A549 (cell line): ENCODE data around the gene NNT. TPM values are rescaled to one million over a fixed set of nuclear protein-coding genes. Genes with fewer than 3 reads are reported as not detected.

Source experiments
- ATAC-seq, 2 experiments: fragments of 200-7000 bp in 1 of 2; fragments of >200 bp in 1 of 2; cut with Nextera tagmentation in 1 of 2; cut with Tn5 transposase in 1 of 2; 3 replicates each; pipeline versions ENCODE4 v1.8.0 to v1.9.1; 2018 to 2020; ENCODE audit warnings: mild to moderate bottlenecking in 1 of 2, moderate library complexity in 1 of 2
- CTCF ChIA-PET: fragments of 300-600 bp; sonication (Branson Sonifier 250); formaldehyde crosslinking; extraction: SDS; loops from one replicate; lab custom pipeline; 2021; ENCODE audit warnings: antibody characterized with exemption, inconsistent platforms; lab: Yijun Ruan, JAX
- POLR2A ChIA-PET: fragments of 350-600 bp; formaldehyde crosslinking; extraction: SDS; loops from one replicate; lab custom pipeline; 2021; ENCODE audit warnings: antibody characterized with exemption, inconsistent platforms; lab: Yijun Ruan, JAX
- DNase-seq, 2 experiments: peaks; one replicate each; pipeline versions ENCODE4 v3.0.0 to v3.0.0-alpha.2; 2011 to 2016; ENCODE audit warnings: low read depth in 1 of 2, low spot score in 1 of 2
- FAIRE-seq: peaks from 2 replicates; lab custom pipeline; 2011; peaks lifted over from hg19 to GRCh38; lab: Jason Lieb, UNC
- H3K27ac ChIP-seq, 2 experiments: fragments of >200 bp; sonication (Bioruptor Twin); formaldehyde crosslinking; 3 replicates each; pipeline ENCODE4 v1.5.1; 2016 to 2017
- H3K4me1 ChIP-seq: fragments of >200 bp; sonication (Bioruptor Twin); formaldehyde crosslinking; 3 replicates; pipeline ENCODE4 v1.6.1; 2016
- H3K4me2 ChIP-seq: fragments of >200 bp; sonication (Bioruptor Twin); formaldehyde crosslinking; 3 replicates; pipeline ENCODE4 v1.6.1; 2016
- H3K4me3 ChIP-seq: fragments of >200 bp; sonication (Bioruptor Twin); formaldehyde crosslinking; 3 replicates; pipeline ENCODE4 v1.5.1; 2016
- H3K9me3 ChIP-seq: fragments of >200 bp; sonication (Bioruptor Twin); formaldehyde crosslinking; 3 replicates; pipeline ENCODE4 v1.6.1; 2016
- CBX2 ChIP-seq: fragments of 200-600 bp; sonication (generic); IDR thresholded peaks from 2 replicates; pipeline ENCODE4 v1.6.1; 2016; ENCODE audit warnings: low read depth, mild to moderate bottlenecking, borderline replicate concordance
- CBX8 ChIP-seq: fragments of 200-600 bp; sonication (generic); IDR thresholded peaks from 2 replicates; pipeline ENCODE4 v1.6.1; 2016
- CHD2 ChIP-seq: fragments of 150-350 bp; IDR thresholded peaks from 2 replicates; pipeline ENCODE4 v1.6.1; 2014; ENCODE audit warnings: low read length; ENCODE audit not compliant: partially characterized antibody
- CHD4 ChIP-seq: fragments of 200-600 bp; sonication (generic); IDR thresholded peaks from 2 replicates; pipeline ENCODE4 v1.6.1; 2016; ENCODE audit warnings: antibody characterized with exemption, mild to moderate bottlenecking, borderline replicate concordance
- EHF ChIP-seq: fragments of 250-450 bp; sonication (Bioruptor Pico); IDR thresholded peaks from 2 replicates; pipeline ENCODE4 v1.5.0; 2020; ENCODE audit warnings: mild to moderate bottlenecking
- EP300 ChIP-seq, 2 experiments: fragments of >200 bp; sonication (Bioruptor Twin); formaldehyde crosslinking; IDR thresholded peaks; 2 replicates in 1 of 2; 3 replicates in 1 of 2; pipeline ENCODE4 v1.6.1; 2016 to 2017
- ESRRA ChIP-seq: fragments of 150-350 bp; IDR thresholded peaks from 2 replicates; pipeline ENCODE4 v1.6.1; 2014; ENCODE audit warnings: mild to moderate bottlenecking, low read length, borderline replicate concordance
- HDAC2 ChIP-seq: fragments of 200-600 bp; sonication (generic); IDR thresholded peaks from 2 replicates; pipeline ENCODE4 v1.6.1; 2016
- HOXB5 ChIP-seq: fragments of 250-450 bp; sonication (Bioruptor Pico); IDR thresholded peaks from 2 replicates; pipeline ENCODE4 v1.5.0; 2020; ENCODE audit warnings: mild to moderate bottlenecking, moderate library complexity
- KDM5A ChIP-seq: fragments of 200-600 bp; sonication (generic); IDR thresholded peaks from 2 replicates; pipeline ENCODE4 v1.6.1; 2016; ENCODE audit warnings: antibody characterized with exemption, mild to moderate bottlenecking
- MAFK ChIP-seq: fragments of 450-650 bp; IDR thresholded peaks from 2 replicates; pipeline ENCODE4 v1.6.1; 2014; ENCODE audit not compliant: partially characterized antibody
- NFE2L2 ChIP-seq: fragments of 150-350 bp; conservative IDR thresholded peaks from 2 replicates; pipeline ENCODE4 v1.6.1; 2014; ENCODE audit warnings: low read length
- PHF8 ChIP-seq: fragments of 200-600 bp; sonication (generic); IDR thresholded peaks from 2 replicates; pipeline ENCODE4 v1.6.1; 2016; ENCODE audit warnings: low read depth, mild to moderate bottlenecking, antibody characterized with exemption, moderate library complexity, borderline replicate concordance
- POLR2A ChIP-seq: IDR thresholded peaks from 2 replicates; pipeline ENCODE4 v1.6.1; 2012; ENCODE audit warnings: mild to moderate bottlenecking, low read length
- POLR2AphosphoS2 ChIP-seq: conservative IDR thresholded peaks from 2 replicates; pipeline ENCODE4 v1.6.1; 2012; ENCODE audit warnings: low read length, improper control_type of control experiment, inconsistent platforms
- RAD21 ChIP-seq, 2 experiments: fragments of >200 bp in 1 of 2; sonication (Bioruptor Twin) in 1 of 2; formaldehyde crosslinking in 1 of 2; IDR thresholded peaks in 1 of 2; conservative IDR thresholded peaks in 1 of 2; 2 replicates in 1 of 2; 3 replicates in 1 of 2; pipeline ENCODE4 v1.6.1; 2012 to 2018; ENCODE audit warnings: inconsistent platforms in 1 of 2
- RFX5 ChIP-seq: fragments of 450-650 bp; IDR thresholded peaks from 2 replicates; pipeline ENCODE4 v1.7.1; 2014; ENCODE audit warnings: antibody characterized with exemption, mild to moderate bottlenecking, moderate library complexity
- RNF2 ChIP-seq: fragments of 200-600 bp; sonication (generic); IDR thresholded peaks from 2 replicates; pipeline ENCODE4 v1.6.1; 2016; ENCODE audit warnings: low read depth, mild to moderate bottlenecking, antibody characterized with exemption, moderate library complexity, borderline replicate concordance
- SREBF2 ChIP-seq: fragments of 450-650 bp; IDR thresholded peaks from 2 replicates; pipeline ENCODE4 v1.6.1; 2014; ENCODE audit warnings: mild to moderate bottlenecking, moderate library complexity
- TFCP2L1 ChIP-seq: fragments of 250-450 bp; sonication (Bioruptor Pico); IDR thresholded peaks from 2 replicates; pipeline ENCODE4 v1.5.0; 2021; ENCODE audit warnings: mild to moderate bottlenecking
- ZSCAN20 ChIP-seq: fragments of 250-450 bp; sonication (Bioruptor Pico); IDR thresholded peaks from 2 replicates; pipeline ENCODE4 v1.8.0; 2022; ENCODE audit warnings: mild to moderate bottlenecking, moderate library complexity
- WGBS: methylation state at CpG from one replicate; pipeline ENCODE4 v1.1.6; 2017; ENCODE audit errors: missing lambda C conversion rate; 5-methylcytosine and 5-hydroxymethylcytosine counted together
- polyA plus RNA-seq, 4 experiments: library from polyadenylated mRNA; depleted of rRNA in 3 of 4; stranded (reverse); fragments of >200 nt; fragmentation: RNase III in 1 of 4; extraction: RNeasy Plus Mini Kit Qiagen cat#74134 plus additional on column Dnase treatment in 1 of 4; gene quantifications; 2 replicates in 3 of 4; 3 replicates in 1 of 4; pipeline ENCODE4 v1.2.3, GENCODE V29; 2011 to 2017
- TF ChIP-seq, protein P1 (sequence below): IDR thresholded peaks from 2 replicates; pipeline ENCODE4 v1.6.1; 2012
- TF ChIP-seq, protein P2 (sequence below): fragments of >200 bp; sonication (Bioruptor Twin); formaldehyde crosslinking; IDR thresholded peaks from 3 replicates; pipeline ENCODE4 v1.6.1; 2016
- TF ChIP-seq, protein P3 (sequence below): IDR thresholded peaks from 2 replicates; pipeline ENCODE4 v1.6.1; 2012

NNT gene
- polyA plus RNA-seq, 2 of the 4 experiments (the other 2 are of a cell fraction): 15.2 to 35.5 TPM

DNA sequence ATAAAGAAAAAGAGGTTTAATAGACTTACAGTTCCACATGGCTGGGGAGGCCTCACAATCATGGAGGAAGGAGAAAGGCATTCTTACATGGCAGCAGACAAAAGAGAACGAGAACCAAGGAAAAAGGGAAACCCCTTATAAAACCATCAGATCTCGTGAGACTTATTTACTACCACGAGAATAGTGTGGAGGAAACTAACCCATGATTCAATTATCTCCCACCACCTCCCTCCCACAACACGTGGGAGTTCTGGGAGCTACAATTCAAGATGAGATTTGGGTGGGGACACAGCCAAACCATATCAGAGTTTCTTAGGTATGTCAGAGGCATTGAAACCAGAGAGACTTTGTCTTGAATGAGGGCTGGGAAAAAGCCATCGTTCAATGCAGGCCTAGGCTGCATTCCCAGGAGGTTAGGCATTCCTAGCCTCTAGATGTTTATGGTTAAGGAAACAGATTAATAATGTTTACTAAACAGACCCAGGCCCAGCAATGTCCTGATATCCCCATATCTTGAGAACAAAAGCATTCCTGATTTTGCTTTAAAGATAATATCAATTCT is 38.6 kb upstream of the NNT start (continued):
- TF ChIP-seq, protein P1, sequence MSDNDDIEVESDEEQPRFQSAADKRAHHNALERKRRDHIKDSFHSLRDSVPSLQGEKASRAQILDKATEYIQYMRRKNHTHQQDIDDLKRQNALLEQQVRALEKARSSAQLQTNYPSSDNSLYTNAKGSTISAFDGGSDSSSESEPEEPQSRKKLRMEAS: no peak
- TF ChIP-seq, protein P2, sequence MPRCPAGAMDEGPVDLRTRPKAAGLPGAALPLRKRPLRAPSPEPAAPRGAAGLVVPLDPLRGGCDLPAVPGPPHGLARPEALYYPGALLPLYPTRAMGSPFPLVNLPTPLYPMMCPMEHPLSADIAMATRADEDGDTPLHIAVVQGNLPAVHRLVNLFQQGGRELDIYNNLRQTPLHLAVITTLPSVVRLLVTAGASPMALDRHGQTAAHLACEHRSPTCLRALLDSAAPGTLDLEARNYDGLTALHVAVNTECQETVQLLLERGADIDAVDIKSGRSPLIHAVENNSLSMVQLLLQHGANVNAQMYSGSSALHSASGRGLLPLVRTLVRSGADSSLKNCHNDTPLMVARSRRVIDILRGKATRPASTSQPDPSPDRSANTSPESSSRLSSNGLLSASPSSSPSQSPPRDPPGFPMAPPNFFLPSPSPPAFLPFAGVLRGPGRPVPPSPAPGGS: no peak
- no peak for TF ChIP-seq KDM5A

DNA sequence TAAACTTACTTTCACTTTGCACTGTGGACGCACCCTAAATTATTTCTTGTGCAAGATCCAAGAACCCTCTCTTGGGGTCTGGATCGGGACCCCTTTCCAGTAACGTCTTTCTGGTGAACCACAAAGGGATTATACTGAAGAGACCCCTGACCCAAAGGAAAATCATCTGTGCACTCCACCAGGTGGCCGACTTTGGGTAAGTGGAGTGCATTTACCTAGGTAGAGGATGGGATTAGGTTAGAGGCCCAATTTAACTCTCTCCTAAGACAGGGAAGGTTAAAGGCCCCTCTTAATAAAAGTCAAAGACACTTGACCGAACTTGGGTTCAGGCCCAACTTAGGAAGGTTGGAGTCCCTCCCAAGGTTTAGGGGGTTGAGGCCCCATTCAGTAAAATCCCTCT is 37.9 kb upstream of the NNT start:
- DNase-seq (no peak), ATAC-seq (no peak), FAIRE-seq (no peak)
- no peaks in the 10 kb centered on the region for H3K9me3 ChIP-seq
- ChIA-PET CTCF (no interaction called here), POLR2A (no interaction called here)
- no peak overlapping the region for H3K4me3 ChIP-seq
- H3K4me1 ChIP-seq: no peaks in the 10 kb centered on the region
- no peak overlapping the region for H3K27ac ChIP-seq
- H3K4me2 ChIP-seq: no peak overlapping the region
- TF ChIP-seq CBX2: no peak
- no peak for TF ChIP-seq RFX5
- TF ChIP-seq CHD4: no peak
- no peak for TF ChIP-seq MAFK
- no peak for TF ChIP-seq RAD21 (conservative IDR thresholded peaks at IDR 0.05 in 1 of 2, IDR thresholded peaks at IDR 0.05 in 1 of 2)
- no peak for TF ChIP-seq CBX8
- TF ChIP-seq HDAC2: no peak
- 57% methylated on average over 5 of the region's 5 CpGs for WGBS

DNA sequence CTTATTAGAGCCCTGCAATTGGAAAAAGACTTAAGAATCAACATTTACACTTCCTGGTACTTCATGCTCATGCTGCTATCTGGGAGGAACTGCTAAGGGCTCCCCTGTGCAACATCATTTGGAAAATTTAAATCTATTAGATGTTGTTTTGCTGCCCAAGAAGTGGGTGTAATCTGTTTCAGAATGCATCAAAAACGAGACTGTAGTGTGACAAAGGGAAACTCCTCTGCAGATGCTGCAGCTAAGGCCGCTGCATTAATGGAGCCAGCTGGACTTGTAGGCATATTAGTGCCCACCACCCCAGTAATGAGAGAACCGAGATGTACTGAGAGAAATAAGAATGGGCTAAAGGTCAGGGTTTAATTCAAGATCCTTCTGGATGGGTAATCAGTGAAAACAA is 35.0 kb upstream of the NNT start:
- no peak overlapping the region for H3K4me2 ChIP-seq
- ATAC-seq (no peak), DNase-seq (no peak), FAIRE-seq (no peak)
- no peak for TF ChIP-seq EP300 (IDR thresholded peaks at IDR 0.05)
- TF ChIP-seq ESRRA: no peak
- TF ChIP-seq HOXB5 (CRISPR knock-in tag): no peak
- TF ChIP-seq ZSCAN20: no peak
- no peak for TF ChIP-seq POLR2A
- no peak for TF ChIP-seq NFE2L2
- TF ChIP-seq KDM5A: no peak
- no peak for TF ChIP-seq SREBF2
- POLR2A ChIA-PET: no interaction called here
- no peak overlapping the region for H3K27ac ChIP-seq
- WGBS: 65% methylated on average over 3 of the region's 3 CpGs
- CTCF ChIA-PET: no interaction called here
- H3K4me3 ChIP-seq: no peak overlapping the region
- 0 out of 3 replicates have a peak, but pooled peaks cover 1% of the 10 kb centered on the region for H3K4me1 ChIP-seq
- no peaks in the 10 kb centered on the region for H3K9me3 ChIP-seq

DNA sequence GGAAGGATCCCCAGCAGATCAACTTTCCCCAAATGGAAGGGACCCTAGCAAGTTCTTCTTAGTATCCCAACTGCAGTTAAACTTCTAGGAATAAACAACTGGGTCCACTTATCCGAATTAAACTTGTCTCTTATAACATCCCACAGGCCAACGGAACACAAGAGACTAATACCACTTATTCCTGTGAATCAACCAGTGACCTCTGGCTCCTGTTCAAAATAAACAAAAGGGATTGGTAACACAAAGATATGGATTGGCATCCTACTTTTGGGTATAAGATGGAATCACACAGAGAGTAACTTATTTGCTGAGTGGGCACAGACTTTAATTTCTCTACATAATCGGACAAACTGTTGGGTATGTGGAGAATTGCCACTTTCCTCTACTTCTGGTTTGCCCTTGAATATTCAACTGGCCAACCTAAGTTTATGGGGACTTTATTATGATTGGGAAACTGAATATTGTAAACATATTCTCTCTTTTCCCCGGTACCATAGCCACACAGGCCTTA is 33.7 kb upstream of the NNT start:
- 66% methylated on average over 4 of the region's 4 CpGs for WGBS
- POLR2A ChIA-PET: no interaction called here

More for the DNA sequence above, 33.7 kb upstream of the NNT start:
- no peak overlapping the region for H3K4me3 ChIP-seq
- DNase-seq: no peak
- H3K4me1 ChIP-seq: 0 out of 3 replicates have a peak, but pooled peaks cover 4% of the 10 kb centered on the region
- no peak for TF ChIP-seq PHF8
- no peak for TF ChIP-seq ESRRA
- TF ChIP-seq, protein P3, sequence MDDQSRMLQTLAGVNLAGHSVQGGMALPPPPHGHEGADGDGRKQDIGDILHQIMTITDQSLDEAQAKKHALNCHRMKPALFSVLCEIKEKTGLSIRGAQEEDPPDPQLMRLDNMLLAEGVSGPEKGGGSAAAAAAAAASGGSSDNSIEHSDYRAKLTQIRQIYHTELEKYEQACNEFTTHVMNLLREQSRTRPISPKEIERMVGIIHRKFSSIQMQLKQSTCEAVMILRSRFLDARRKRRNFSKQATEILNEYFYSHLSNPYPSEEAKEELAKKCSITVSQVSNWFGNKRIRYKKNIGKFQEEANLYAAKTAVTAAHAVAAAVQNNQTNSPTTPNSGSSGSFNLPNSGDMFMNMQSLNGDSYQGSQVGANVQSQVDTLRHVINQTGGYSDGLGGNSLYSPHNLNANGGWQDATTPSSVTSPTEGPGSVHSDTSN: no peak
- no peak for TF ChIP-seq RNF2
- no peak for TF ChIP-seq CHD4
- no peak for TF ChIP-seq EHF (CRISPR knock-in tag)
- no peak for TF ChIP-seq HDAC2
- TF ChIP-seq, protein P2: no peak
- TF ChIP-seq CHD2: no peak
- no peak for TF ChIP-seq RFX5
- TF ChIP-seq POLR2A: no peak
- TF ChIP-seq POLR2AphosphoS2: no peak
- no peak for TF ChIP-seq TFCP2L1 (CRISPR knock-in tag)
- TF ChIP-seq, protein P1: no peak
- no peak for TF ChIP-seq ZSCAN20
- FAIRE-seq: no peak
- CTCF ChIA-PET: no interaction called here
- no peak overlapping the region for H3K27ac ChIP-seq
- H3K4me2 ChIP-seq: no peak overlapping the region
- no peaks in the 10 kb centered on the region for H3K9me3 ChIP-seq
- no peak for ATAC-seq
